ENCODE results near the gene CCDC6.

GRCh38 chr10:59771162-59771807 lies 135.1 kb downstream of the CCDC6 start:
- TF ChIP-seq, protein P1, sequence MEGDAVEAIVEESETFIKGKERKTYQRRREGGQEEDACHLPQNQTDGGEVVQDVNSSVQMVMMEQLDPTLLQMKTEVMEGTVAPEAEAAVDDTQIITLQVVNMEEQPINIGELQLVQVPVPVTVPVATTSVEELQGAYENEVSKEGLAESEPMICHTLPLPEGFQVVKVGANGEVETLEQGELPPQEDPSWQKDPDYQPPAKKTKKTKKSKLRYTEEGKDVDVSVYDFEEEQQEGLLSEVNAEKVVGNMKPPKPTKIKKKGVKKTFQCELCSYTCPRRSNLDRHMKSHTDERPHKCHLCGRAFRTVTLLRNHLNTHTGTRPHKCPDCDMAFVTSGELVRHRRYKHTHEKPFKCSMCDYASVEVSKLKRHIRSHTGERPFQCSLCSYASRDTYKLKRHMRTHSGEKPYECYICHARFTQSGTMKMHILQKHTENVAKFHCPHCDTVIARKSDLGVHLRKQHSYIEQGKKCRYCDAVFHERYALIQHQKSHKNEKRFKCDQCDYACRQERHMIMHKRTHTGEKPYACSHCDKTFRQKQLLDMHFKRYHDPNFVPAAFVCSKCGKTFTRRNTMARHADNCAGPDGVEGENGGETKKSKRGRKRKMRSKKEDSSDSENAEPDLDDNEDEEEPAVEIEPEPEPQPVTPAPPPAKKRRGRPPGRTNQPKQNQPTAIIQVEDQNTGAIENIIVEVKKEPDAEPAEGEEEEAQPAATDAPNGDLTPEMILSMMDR (IDR thresholded peaks at IDR 0.05 in 4 of 5, conservative IDR thresholded peaks at IDR 0.05 in 1 of 5) = no peak
- no peak for TF ChIP-seq POLR2A (IDR thresholded peaks at IDR 0.05)

Data from gastrocnemius medialis (tissue), 4 donors.